HG02588 (cell line): ENCODE measurements around the gene RNLS.
"Not testable (repeated sequence)": the region's sequence is repeated elsewhere in the genome, so short reads cannot be mapped to it uniquely, and the experiment has no call there.

Experiments used
- ATAC-seq: cut with Tn5 transposase; IDR thresholded peaks from one replicate; pipeline ENCODE4 v1.9.1; 2021; ENCODE audit warnings: mild to moderate bottlenecking, moderate library complexity; ENCODE audit not compliant: unreplicated experiment

RNLS gene

DNA sequence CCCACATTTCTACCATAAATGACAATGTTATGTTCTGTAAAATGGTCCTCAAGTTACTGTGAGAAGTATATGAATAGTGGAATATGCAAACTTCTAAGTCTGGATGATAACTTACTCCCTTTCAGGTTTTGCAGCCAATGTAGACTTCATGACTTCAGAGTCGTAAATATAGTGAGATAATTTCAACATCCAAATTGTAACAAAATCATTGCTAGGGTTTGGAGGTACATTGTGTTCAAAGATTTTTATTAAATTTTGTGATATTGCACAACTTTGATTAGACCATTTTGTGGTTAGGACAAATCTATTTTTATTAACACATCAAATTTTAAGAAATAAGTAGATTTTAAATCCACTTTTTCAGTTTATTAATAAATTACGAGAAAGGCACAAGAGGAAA, 270.3 kb downstream of the RNLS start:
- ATAC-seq = no peak

DNA sequence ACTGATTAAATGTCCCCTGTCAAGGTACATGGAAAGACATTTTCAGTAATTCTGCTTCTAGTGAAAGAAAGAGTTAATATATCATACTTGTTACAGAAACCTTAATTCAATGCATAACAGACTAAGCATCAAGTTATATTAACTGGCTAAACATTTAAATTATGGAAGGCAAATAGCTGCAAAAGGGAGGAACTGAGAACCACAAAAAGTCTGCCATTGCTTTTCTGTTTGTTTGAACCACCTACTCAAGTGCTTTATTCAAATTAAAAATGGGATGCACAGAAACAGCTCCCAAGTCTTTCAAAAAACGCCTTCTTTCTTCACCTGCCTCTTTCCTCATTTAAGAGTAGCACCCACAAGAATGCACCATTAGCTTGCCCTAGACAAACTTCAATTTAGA, 271.9 kb downstream of the RNLS start:
- no peak for ATAC-seq

DNA sequence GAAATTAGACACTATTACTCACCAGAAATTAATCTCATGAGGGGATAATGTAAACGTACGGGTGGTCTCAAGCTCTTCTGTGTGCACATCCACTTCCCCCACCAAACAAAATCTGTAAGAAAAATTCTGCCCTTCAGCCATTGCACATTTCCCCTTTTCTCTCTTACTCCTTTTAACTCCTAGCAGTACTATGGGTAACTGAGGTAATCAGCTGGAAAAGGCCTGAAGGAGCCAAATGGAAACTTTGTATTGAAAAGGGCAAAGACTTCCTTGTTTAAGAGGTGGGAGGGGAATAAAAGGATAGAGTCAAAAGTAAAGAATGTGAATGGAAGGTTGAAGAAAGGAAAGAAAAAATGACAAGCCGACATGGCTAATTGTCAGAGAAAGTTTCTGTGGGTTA, 273.8 kb downstream of the RNLS start:
- ATAC-seq = no peak

DNA sequence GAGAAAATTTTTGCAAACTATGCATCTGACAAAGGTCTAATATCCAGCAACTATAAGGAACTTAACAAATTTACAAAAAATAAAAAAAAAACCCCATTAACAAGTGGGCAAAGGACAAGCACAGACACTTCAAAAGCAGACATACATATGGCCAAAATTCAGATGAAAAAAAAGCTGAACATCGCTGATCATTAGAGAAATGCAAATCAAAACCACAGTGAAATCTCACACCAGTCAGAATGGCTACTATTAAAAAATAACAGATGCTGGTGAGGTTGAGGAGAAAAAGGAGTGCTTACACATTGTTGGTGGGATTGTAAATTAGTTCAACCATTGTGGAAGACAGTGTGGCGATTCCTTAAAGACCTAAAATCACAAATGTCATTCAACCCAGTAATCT, 274.8 kb downstream of the RNLS start:
- not testable (repeated sequence) for ATAC-seq

DNA sequence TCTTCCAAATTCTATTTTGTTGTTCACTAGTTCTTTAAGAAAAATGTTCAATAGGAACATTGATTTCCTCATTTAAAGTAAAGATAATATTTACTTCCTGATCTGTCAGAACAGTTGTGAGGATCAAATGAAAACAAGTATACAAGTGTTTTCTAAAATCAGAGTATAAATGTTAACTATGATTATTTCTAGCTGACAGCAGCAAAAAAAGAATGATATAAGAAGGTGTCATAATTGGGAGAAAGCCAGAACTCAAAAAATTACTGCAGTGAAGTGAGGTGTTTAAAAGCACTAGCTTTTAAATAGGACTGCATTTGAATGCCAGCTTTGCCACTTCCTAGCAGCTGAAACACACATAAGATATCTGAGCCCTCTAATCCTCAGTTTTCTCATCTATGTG, 283.3 kb downstream of the RNLS start:
- ATAC-seq = no peak

DNA sequence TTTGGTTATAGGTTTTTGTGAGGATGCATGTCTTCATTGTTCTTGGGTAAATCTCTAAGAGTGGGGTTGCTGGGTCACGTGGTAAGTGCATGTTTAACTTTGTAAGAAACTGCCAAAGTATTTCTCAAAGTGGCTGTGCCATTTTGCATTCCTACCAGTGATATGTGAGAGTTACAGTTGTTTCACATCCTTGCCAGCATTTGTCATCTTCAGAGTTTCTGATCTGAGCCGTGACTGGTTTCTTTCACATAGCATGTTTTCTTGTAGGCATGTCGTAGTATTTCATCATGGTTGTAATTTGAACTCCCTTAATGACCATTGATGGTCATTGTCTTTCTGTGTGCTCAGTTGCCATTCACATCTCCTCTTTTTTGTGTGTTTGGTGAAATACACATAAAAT, 286.0 kb downstream of the RNLS start:
- ATAC-seq = no peak

DNA sequence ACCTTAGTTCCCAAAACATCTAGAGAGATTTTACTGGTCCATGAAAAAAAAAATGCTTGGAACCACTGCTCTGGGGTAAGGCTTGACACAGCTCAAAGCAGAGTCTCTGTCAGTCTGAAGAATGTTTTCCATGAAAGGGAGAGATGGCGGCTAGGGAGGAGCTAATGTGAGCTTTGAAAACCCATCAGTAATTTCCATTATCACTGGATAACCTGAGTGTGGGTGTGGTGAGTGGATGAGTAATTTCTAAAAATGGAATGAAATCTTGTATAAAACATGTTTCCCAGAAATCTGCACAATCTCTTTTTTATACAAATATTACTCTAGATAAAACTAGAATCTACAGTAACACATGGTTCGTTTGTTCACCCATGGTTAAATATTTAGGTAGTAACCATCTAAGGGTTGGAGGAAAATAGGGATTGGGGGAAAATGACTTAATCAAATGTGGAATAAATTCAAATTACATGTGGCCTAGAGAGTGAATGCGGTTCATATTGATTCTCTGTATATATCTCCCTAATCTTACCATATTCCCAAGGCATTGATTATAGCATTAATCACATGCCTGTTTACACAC, 289.4 kb downstream of the RNLS start:
- ATAC-seq = no peak

DNA sequence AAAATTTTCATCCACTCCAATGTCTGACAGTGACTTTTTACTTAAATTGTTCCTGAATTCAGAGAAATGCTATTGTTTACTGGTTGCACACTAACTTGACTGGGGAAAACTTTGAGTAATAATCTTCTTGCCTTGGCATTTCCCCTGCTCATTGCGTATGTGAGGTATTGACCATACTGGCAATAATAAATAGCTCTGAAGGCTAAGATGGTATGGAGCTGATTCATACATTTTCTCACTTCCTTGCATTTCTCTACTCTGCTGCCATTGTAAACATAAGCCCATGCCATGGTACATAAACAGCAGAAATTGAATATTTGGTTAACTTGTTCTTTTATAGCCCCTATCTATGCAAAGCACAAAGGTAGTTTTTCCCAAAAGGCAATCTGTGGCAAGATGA, 290.0 kb downstream of the RNLS start:
- ATAC-seq = no peak

DNA sequence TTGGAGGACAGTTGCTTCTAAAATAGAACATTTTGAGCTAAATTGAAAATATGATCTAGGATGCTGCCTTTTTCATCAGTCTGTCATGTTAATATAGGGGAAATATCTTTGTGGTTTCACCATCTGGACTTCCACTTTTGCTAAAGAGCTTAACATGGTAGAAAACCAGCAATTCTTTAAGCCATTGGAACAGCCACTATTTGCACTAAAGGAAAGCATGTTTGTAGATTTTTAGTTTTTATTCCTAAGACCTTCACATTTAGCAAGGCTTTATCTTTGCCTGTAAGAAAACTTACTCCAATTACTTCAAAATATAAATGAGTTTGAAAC, 291.0 kb downstream of the RNLS start:
- no peak for ATAC-seq

DNA sequence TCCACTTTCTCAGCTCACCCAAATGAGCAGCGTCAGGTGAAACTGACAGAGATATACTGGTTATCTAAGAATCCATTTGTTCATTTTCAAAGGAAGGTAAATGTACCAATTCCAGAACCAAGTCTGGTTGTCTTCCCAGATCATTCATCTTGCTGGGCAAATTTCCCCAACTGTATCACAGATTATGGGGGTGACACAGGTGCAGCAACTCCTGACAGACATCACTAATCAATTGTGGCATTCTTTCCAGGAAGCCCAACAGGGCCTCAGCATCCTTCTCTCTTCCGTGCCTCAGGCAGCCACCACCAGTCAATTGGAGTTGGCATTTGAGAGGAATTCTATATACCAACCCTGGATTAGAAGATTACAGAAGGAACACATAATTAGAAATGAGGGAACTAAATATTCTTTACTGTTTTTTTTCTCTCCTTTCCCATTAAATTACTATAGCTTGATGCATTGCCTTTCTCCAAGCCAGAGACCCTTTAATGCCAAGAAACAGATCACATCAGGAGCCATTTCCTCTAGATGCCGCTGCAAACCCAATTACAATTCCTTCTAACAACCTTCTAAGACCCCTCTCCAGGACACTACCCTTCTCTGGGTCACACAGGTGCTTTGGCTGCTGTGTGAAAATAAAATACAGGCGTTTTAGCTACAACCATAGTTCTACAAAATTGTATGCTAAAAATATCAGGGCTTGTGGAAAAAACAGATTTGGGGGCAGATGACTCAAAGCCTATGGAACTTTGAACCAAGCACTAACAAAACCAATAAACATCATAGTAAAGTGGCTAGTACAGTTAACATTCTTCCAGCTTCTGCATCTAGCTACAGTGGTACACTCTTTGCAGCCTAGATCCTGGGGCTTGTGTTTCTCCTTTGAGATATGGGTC, 291.6 kb downstream of the RNLS start:
- ATAC-seq = no peak

DNA sequence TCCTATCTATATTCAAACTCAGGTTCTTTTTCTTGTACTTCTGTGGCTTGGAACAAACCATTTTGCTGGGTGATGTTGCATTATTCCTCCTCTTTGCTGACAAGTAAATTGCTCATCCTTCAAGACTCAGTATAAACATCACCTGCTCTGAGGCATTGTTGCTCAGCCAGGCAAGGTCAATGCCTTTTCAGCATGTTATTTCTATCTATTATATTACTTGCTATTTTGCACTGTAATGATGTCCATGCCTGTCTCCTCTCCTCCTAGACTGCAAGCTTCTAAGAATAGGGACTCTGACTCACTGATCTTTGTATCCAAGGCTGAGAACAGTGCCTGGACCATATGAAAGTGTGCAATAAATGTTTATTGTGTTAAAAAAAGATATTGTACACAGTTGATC, 293.8 kb downstream of the RNLS start:
- no peak for ATAC-seq

DNA sequence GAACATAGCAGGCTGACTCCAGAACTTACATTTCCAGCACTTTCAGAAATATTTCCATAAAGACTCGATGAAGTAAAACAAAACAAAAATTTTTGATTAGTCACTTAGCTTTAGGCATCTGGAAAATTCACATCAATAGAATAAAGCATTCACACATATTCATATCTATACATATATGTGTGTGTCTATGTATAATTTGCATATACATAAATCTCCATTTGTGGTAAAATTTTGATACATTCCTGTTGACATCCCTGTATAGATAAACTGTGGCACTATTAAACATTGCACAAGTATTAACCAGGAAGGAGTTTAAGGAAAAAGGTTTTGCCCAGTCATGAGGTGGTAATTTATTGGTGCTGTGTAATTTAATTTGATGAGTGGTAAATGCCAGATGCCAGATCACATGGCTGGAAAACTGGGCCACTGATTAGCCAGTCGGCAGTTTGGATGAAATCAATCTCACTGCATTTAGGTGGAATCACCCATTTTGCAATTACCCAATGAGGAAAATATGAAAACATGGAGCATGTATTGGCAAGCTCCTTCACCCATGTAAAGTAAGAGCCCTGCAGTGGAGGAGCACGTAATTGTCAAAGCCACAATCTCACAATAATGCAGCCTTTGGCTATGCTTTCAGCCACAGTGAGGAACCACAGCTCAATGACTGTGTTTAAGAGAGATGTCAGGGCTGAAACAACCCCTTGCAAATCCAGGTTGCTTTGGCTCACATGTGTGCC, 294.6 kb downstream of the RNLS start:
- no peak for ATAC-seq

DNA sequence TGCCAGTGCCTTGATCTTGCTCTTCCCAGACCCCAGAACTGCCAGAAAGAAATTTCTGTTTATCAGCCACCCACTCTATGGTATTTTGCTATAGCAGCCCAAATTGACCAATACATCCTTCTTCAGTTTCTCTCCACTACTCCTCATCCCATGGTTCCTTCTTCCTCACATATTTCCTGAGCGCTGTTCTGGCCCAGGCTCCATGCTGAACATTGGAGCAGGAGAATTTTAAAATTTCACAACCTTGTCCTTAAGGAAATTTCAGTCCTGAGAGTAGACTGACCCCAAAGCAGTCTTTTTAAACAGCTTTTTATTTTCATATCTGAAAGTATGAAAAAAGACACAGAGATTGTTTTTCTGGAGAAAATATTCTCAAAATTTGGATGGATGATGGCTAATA, 297.1 kb downstream of the RNLS start:
- ATAC-seq = no peak

DNA sequence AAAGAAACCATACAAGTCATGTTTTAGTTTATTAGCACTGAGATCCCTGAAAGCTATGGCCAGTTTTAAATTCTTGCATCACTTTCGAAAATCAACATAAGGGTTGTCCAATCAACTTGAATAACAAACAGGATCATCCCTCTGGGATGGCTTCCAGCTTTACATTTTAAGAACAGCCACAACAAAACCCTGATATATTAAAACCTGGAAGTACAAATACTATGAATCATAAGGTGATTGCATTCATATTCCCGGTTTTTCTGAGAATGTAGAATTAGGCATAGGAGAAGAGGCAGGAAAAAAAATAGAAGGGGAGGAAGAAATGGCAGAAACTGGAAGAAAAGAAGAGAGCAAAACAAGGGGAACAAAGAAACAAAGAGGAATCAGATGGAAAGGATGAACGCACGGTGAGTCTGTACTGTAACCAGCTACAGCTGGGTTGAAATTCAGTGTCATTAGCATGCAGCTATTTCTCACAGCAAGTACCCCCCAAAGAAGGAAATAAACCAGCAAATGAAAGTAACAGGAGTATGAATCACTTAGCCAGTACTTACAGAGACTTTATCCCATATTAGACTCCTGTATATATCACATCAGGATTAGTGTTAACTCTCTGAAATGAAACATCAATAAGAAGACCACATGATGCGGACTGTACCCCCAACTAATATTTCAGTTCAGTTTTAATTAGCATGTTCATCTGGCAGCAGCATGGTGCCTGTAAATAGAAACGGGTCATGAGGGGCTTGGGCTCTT, 301.3 kb downstream of the RNLS start:
- no peak for ATAC-seq

DNA sequence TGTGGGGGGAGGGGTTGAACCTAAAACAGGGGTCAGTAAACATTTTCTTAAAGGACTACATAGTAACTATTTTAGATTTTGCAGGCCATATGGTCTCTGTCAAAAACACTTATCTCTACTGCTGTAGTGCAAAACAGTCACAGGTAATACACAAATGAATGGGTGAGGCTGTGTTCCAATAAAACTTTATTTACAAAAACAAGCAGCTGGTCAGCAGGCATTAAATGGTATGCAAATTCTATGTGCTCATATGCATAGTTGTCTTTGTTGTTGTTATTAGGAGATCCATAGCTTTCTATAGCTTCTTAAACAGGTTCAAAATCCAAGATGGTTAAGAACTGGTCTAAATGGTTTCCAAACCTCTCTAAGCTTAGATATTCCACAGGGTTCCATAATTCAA, 302.6 kb downstream of the RNLS start:
- no peak for ATAC-seq

DNA sequence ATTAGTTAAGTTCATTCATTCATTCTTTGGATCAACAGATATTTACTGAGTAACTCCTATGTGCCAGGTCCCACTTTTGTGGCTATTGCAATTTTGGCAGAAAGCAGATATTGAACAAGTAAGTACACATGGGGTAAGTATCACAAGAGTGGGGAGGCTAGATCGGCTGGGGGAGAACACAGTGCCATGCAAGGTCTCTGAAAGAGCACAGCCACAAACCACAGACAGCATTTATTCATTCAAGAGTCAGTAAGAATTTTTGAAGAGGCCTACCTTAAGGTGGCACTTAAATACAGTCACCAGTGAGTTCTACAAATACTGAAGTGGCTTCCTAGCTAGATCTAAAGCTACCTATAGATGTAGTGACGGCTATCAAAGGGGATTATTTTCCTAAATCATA, 304.2 kb downstream of the RNLS start:
- ATAC-seq = no peak

DNA sequence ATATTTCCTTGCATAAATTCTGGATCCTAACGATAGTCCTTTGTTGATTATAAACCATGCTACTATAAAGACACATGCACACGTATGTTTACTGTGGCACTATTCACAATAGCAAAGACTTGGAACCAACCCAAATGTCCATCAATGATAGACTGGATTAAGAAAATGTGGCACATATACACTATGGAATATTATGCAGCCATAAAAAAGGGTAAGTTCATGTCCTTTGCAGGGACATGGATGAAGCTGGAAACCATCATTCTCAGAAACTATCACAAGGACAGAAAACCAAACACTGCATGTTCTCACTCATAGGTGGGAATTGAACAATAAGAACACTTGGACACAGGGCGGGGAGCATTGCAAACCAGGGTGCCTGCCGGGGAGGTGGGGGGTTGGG, 306.2 kb downstream of the RNLS start:
- not testable (repeated sequence) for ATAC-seq

DNA sequence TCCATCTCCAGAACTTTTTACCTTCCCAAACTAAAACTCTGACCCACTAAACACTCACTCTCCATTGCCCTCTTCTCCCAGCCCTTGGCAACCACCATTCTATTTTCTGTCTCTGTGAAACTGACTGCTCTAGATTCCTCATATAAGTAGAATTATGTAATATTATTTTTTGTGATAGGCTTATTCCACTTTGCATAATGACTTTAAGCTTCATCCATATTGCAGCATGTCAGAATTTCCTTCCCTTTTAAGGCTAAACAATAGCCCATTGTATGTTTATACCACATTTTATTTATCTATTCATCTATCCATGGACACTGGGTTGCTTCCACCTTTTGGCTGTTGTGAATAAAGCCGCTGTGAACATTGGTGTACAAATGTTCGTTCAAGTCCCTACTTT, 308.8 kb downstream of the RNLS start:
- no peak for ATAC-seq

DNA sequence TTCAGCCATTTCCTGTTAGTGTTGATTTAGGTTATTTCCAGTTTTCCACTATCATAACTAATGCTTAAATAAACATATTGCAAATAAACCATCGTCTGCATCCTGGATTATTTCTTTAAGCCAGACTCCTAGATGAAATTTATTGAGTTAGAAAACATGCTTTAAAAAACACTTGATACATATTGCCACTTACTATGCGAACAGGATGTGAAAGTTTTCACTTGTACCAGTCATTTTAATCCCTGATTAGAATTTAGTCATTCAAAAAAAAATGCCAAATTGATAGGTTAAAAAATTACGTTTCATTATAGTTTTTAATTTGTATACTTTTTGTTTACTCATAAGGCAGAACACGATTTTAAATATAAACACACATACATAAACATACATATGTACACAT, 309.6 kb downstream of the RNLS start:
- no peak for ATAC-seq

DNA sequence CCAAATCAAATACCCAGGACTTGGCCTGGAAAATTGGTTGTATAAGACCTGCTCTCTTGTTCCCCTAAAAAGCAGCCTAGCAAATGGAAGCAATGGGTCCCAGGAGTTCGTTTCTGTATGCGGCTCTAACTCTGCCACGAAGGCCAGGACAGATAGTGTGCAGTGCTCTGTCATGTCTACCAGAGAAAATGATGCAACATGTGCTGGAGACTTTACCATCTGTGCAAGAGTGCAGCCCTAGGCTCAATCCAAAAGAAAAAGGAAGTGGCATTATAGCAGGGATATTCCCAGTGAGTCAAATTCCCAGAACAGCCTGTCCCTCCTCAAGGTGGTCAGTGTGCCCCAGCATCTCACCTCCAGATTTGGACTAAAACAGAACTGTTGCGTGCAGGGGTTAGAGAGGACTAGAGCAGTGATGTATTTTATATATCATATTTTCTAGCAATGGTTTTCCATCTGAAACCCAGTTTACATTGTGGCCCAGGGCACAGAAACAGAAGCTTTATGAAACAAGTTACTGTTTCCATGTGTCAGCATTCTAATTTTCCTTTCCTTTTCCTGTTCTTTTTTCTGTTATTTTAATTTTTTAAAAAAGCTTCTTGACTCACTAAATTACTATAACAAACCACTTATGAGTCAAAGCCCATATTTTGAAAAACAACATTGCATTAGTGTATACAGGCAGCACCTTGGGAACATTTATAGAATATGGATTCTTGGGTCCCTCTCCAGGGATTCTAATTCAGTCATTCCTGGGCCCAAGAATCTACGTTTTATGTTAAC, 311.2 kb downstream of the RNLS start:
- peak; percentile 32 for ATAC-seq
